Heart right ventricle (tissue), 16 donors: ENCODE measurements around the gene AP1S3. TPM values are rescaled to one million over a fixed set of nuclear protein-coding genes. Genes with fewer than 3 reads are reported as not detected.

Source experiments
- ATAC-seq, 8 donors: fragments of 200-7000 bp; cut with Tn5 transposase; one replicate each; pipeline ENCODE4 v1.9.1; 2020; ENCODE audit warnings: mild to moderate bottlenecking in 8 of 8, moderate library complexity in 8 of 8, moderate number of reproducible peaks in 1 of 8
- DNase-seq, 2 donors: peaks; one replicate each; pipeline ENCODE4 v3.0.0-alpha.2; 2020
- H3K27ac ChIP-seq, 10 donors: fragments of 200-600 bp; sonication (generic) in 2 of 10; one replicate each; pipeline versions ENCODE4 v1.5.0 to v1.8.0; 2020 to 2022; ENCODE audit warnings: mild to moderate bottlenecking in 3 of 10
- H3K27me3 ChIP-seq, 7 donors: fragments of 200-600 bp; one replicate each; pipeline ENCODE4 v1.8.0; 2021 to 2022; ENCODE audit warnings: mild to moderate bottlenecking in 2 of 7
- H3K36me3 ChIP-seq, 9 donors: fragments of 200-600 bp; sonication (generic) in 1 of 9; one replicate each; pipeline versions ENCODE4 v1.5.0 to v1.8.0; 2020 to 2022; ENCODE audit warnings: mild to moderate bottlenecking in 2 of 9
- H3K4me1 ChIP-seq, 9 donors: fragments of 200-600 bp; sonication (generic) in 1 of 9; one replicate each; pipeline versions ENCODE4 v1.5.0 to v1.8.0; 2020 to 2022; ENCODE audit warnings: mild to moderate bottlenecking in 4 of 9
- H3K4me3 ChIP-seq, 10 donors: fragments of 200-600 bp; sonication (generic) in 2 of 10; one replicate each; pipeline versions ENCODE4 v1.5.0 to v1.8.0; 2020 to 2022; ENCODE audit warnings: mild to moderate bottlenecking in 7 of 10, moderate library complexity in 2 of 10
- H3K9me3 ChIP-seq, 11 donors: fragments of 200-600 bp in 10 of 11; sonication (generic) in 2 of 11; one replicate each; pipeline versions ENCODE4 v1.5.0 to v1.8.0; 2013 to 2022; ENCODE audit warnings: mild to moderate bottlenecking in 2 of 11, control low read depth in 1 of 11, moderate library complexity in 1 of 11
- CTCF ChIP-seq, 9 donors: fragments of 200-600 bp; sonication (generic) in 2 of 9; IDR thresholded peaks; one replicate each; pipeline versions ENCODE4 v1.5.0 to v1.8.0; 2021 to 2022; ENCODE audit warnings: antibody characterized with exemption in 9 of 9, mild to moderate bottlenecking in 5 of 9, moderate library complexity in 1 of 9
- WGBS, 2 donors: extraction: QIAGEN DNeasy Blood & Tissue Kit; methylation state at CpG; one replicate each; pipeline ENCODE4 v1.1.7; 2013; ENCODE audit warnings: inconsistent platforms in 1 of 2; 5-methylcytosine and 5-hydroxymethylcytosine counted together
- intact Hi-C, 10 donors: fragments of 100-400 bp; cut with DNase I; formaldehyde crosslinking; loops; one replicate each; pipeline versions ENCODE4 v1.11.1 to v1.14.2; 2022
- polyA plus RNA-seq, 2 donors: library from polyadenylated mRNA; stranded (reverse); fragments of 200-250 nt; gene quantifications; one replicate each; pipeline ENCODE4 v1.2.3, GENCODE V29; 2013
- total RNA-seq, 10 donors: library from RNA; stranded (reverse); fragmentation: NEBNext Ultra II Directional in 3 of 10; extraction: Animal tissue kit (Norgen Biotek cat#: 25700) in 3 of 10; gene quantifications; one replicate each; pipeline versions ENCODE4 v1.2.1 to v1.2.4, GENCODE V29; 2021 to 2023
- donor health status: Arrhythmogenic right ventricular cardiomyopathy.
- donor health status: ischemic (EF 13 %, LVEDD 7.1; RV severe dilation, severe dysfunction).
- donor health status: healthy with polysubstance abuse.
- donor health status: DM: no; HTN: yes; CAD: no.
- donor health status: DM: no; HTN: no; CAD: no.
- donor health status: ischemic (EF 25% LVEDD 6.9; RV normal size, moderate dysfunction).
- donor health status: ischemic (EF 25% LVEDD 5.7; RV mildly dilated, moderate dysfunction).
- donor health status: healthy.
- donor health status: DM: yes; HTN: yes; CAD: no.
- donor health status: Ischemic cardiomyopathy.
- donor health status: ischemic (EF 35%, LVEDD 5.7; RV mildly dilated, moderate dysfunction).
- donor health status: nonischemic (EF 11% LVEDD 7.7; RV severe dilation, severe dysfunction).
- donor health status: DM: yes; HTN: yes; CAD: no.
- donor health status: PGD.
- donor health status: ischemic (EF 29% LVEDD 5.4; RV normal size, mild dysfunction).
- donor health status: nonischemic (EF 23%, LVEDD 6.1; RV moderate dilation, normal function).

Gene AP1S3
- total and polyA plus RNA-seq, 12 donors = 0.12 to 0.85 (median 0.37) TPM; not detected in 4

- WGBS, 2 donors = 69 to 81% methylated on average over 4 of the region's 4 CpGs
Observed at GRCh38 chr2:223800908-223801307, 36.5 kb downstream of the AP1S3 start.

GRCh38 chr2:223797811-223798721 is 39.3 kb downstream of the AP1S3 start:
- intact Hi-C loops = loop anchor here (1.0 to 10.0 kb wide), 9 partner anchors 101 to 827 kb away; no protein-coding TSS in a partner anchor

More at GRCh38 chr2:223800908-223801307, 36.5 kb downstream of the AP1S3 start:
- no peak overlapping the region for H3K4me3 ChIP-seq
- intact Hi-C loops = loop anchor here in 2 of 10 donors (5.0 to 10.0 kb wide), 2 partner anchors 126 to 829 kb away; no protein-coding TSS in a partner anchor
- H3K27ac ChIP-seq = no peak overlapping the region
- DNase-seq (no peak), ATAC-seq (no peak)
- no peaks in the 10 kb centered on the region for H3K4me1 ChIP-seq
- TF ChIP-seq CTCF (IDR thresholded peaks at IDR 0.05) = no peak
- H3K9me3 ChIP-seq = no peaks in the 10 kb centered on the region
- H3K27me3 ChIP-seq = no peaks in the 10 kb centered on the region
- H3K36me3 ChIP-seq = no peaks in the 10 kb centered on the region

GRCh38 chr2:223797037-223797436 is 40.3 kb downstream of the AP1S3 start:
- ATAC-seq (no peak), DNase-seq (no peak)
- Histone ChIP-seq H3K9me3 (peaks cover 0 to 14% (median 0%) of the 10 kb centered on the region in 11 donors), H3K4me3 (no peak overlapping the region), H3K36me3 (no peaks in the 10 kb centered on the region), H3K27ac (no peak overlapping the region), H3K27me3 (no peaks in the 10 kb centered on the region), H3K4me1 (no peaks in the 10 kb centered on the region)
- no peak for TF ChIP-seq CTCF (IDR thresholded peaks at IDR 0.05)
- intact Hi-C loops = loop anchor here in 9 of 10 donors (2.0 to 10.0 kb wide), 7 partner anchors 100 to 825 kb away; no protein-coding TSS in a partner anchor
- 91 to 96% methylated on average over 5 of the region's 5 CpGs for WGBS, 2 donors

More at GRCh38 chr2:223797811-223798721, 39.3 kb downstream of the AP1S3 start:
- Histone ChIP-seq H3K4me3 (no peak overlapping the region), H3K9me3 (peaks cover 0 to 4% (median 0%) of the 10 kb centered on the region in 11 donors), H3K36me3 (no peaks in the 10 kb centered on the region), H3K4me1 (no peaks in the 10 kb centered on the region), H3K27me3 (no peaks in the 10 kb centered on the region), H3K27ac (no peak overlapping the region)
- peak; percentile 41 to 75 (median 62) for TF ChIP-seq CTCF (IDR thresholded peaks at IDR 0.05)
- DNase-seq (no peak), ATAC-seq (peak in 5 of 8 donors; percentile 38 to 65 (median 56))
- WGBS, 2 donors = 79 to 81% methylated on average over 4 of the region's 4 CpGs

GRCh38 chr2:223789423-223789822 is 48.0 kb downstream of the AP1S3 start:
- Histone ChIP-seq H3K9me3 (peaks cover 0 to 22% (median 0%) of the 10 kb centered on the region in 11 donors), H3K27ac (no peak overlapping the region), H3K4me1 (no peaks in the 10 kb centered on the region), H3K4me3 (no peak overlapping the region), H3K27me3 (no peaks in the 10 kb centered on the region), H3K36me3 (no peaks in the 10 kb centered on the region)
- TF ChIP-seq CTCF (IDR thresholded peaks at IDR 0.05) = no peak
- DNase-seq = no peak
- 97 to 98% methylated on average over 6 of the region's 6 CpGs for WGBS, 2 donors
- intact Hi-C loops = no loop called here
- ATAC-seq = no peak
